Lower lobe of right lung (tissue), 2 donors: Measurements from ENCODE around the gene ZFYVE28. TPM values are rescaled to one million over a fixed set of nuclear protein-coding genes. Genes with fewer than 3 reads are reported as not detected.

Experiments
- ATAC-seq, 2 donors: fragments of 200-7000 bp; cut with Tn5 transposase; one replicate each; pipeline ENCODE4 v1.9.1; 2020 to 2022; ENCODE audit warnings: mild to moderate bottlenecking in 2 of 2, moderate library complexity in 2 of 2
- DNase-seq: peaks from one replicate; pipeline ENCODE4 v3.0.0-alpha.2; 2020
- H3K27ac ChIP-seq: fragments of 200-600 bp; one replicate; pipeline ENCODE4 v1.8.0; 2022
- H3K27me3 ChIP-seq: fragments of 200-600 bp; one replicate; pipeline ENCODE4 v1.8.0; 2022; ENCODE audit warnings: low read depth
- H3K36me3 ChIP-seq: fragments of 200-600 bp; one replicate; pipeline ENCODE4 v1.8.0; 2022; ENCODE audit warnings: mild to moderate bottlenecking
- H3K4me1 ChIP-seq: fragments of 200-600 bp; one replicate; pipeline ENCODE4 v1.8.0; 2022
- H3K4me3 ChIP-seq: fragments of 200-600 bp; one replicate; pipeline ENCODE4 v1.8.0; 2022; ENCODE audit warnings: mild to moderate bottlenecking
- H3K9me3 ChIP-seq: fragments of 200-600 bp; one replicate; pipeline ENCODE4 v1.8.0; 2022
- CTCF ChIP-seq: fragments of 200-600 bp; IDR thresholded peaks from one replicate; pipeline ENCODE4 v1.8.0; 2022; ENCODE audit warnings: antibody characterized with exemption, mild to moderate bottlenecking
- intact Hi-C: fragments of 100-400 bp; cut with DNase I; formaldehyde crosslinking; loops from one replicate; pipeline ENCODE4 v1.11.0; 2022
- total RNA-seq: library from RNA; stranded (reverse); fragmentation: NEBNext Ultra II Directional; extraction: Animal tissue kit (Norgen Biotek cat#: 25700); gene quantifications from one replicate; pipeline ENCODE4 v1.2.1, GENCODE V29; 2021
- donor health status: DM: no; HTN: yes; CAD: no; lungs with severe emphysema.

The ZFYVE28 gene
- total RNA-seq, 1 donor from 2014 or later, result 12.9 TPM

DNA sequence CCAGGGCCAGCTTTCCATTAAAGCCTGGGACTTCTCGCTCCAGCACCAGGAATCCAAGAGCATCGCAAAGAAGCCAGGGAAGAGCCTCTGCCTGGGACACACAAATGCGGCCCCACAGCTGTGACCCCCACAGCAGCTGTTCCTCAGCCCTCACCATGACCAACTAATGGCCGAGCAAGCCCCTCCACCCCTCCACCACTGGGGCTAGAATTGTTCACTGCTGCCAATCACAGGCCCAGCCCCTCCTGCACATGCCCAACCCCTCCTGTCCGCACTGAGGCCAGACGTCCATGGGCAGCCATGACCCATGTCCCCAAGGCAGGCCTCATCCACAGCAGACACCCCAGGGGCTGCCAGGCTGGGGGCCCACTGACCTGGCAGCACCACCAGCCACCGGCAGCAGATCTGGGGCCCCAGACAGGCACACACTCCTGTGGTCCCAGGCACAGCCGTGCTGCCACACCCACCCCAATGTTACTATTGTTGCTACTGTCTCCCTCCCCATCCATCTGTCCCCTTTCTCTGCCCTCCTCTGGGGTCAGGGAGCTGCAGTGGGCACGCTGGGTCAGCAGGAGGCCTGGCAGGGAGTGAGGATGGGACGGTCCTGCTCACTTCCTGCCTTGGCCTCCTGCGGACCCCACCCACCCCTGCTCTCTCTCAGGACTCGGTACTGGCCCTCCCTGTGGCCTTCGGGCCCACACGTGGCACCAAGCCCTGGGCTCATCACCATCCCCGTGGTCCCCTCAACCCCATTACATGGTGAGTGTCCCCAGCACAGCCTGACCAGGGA, 56.0 kb downstream of the ZFYVE28 start:
- Histone ChIP-seq H3K4me3 (no peak overlapping the region), H3K9me3 (no peaks in the 10 kb centered on the region), H3K27me3 (no peaks in the 10 kb centered on the region), H3K27ac (no peak overlapping the region), H3K4me1 (peaks cover 27% of the 10 kb centered on the region), H3K36me3 (no peaks in the 10 kb centered on the region)
- no peak for TF ChIP-seq CTCF
- DNase-seq (peak; percentile 34), ATAC-seq (no peak)
- intact Hi-C loops, result no loop called here

GRCh38 chr4:2361366-2362265, 56.8 kb downstream of the ZFYVE28 start:
- Histone ChIP-seq H3K4me1 (peaks cover 27% of the 10 kb centered on the region), H3K9me3 (no peaks in the 10 kb centered on the region), H3K27ac (no peak overlapping the region), H3K27me3 (no peaks in the 10 kb centered on the region), H3K36me3 (no peaks in the 10 kb centered on the region), H3K4me3 (no peak overlapping the region)
- DNase-seq (peak; percentile 39), ATAC-seq (no peak)
- no peak for TF ChIP-seq CTCF
- intact Hi-C loops, result no loop called here

- H3K4me3 ChIP-seq, result no peak overlapping the region
- H3K27ac ChIP-seq, result no peak overlapping the region
- ATAC-seq, result no peak
- no peaks in the 10 kb centered on the region for H3K9me3 ChIP-seq
- H3K4me1 ChIP-seq, result peaks cover 25% of the 10 kb centered on the region
- peak; percentile 12 for DNase-seq
- H3K36me3 ChIP-seq, result no peaks in the 10 kb centered on the region
- intact Hi-C loops, result no loop called here
- TF ChIP-seq CTCF, result no peak
- H3K27me3 ChIP-seq, result no peaks in the 10 kb centered on the region
These were observed 58.1 kb downstream of the ZFYVE28 start for GRCh38 chr4:2360396-2360730.

DNA sequence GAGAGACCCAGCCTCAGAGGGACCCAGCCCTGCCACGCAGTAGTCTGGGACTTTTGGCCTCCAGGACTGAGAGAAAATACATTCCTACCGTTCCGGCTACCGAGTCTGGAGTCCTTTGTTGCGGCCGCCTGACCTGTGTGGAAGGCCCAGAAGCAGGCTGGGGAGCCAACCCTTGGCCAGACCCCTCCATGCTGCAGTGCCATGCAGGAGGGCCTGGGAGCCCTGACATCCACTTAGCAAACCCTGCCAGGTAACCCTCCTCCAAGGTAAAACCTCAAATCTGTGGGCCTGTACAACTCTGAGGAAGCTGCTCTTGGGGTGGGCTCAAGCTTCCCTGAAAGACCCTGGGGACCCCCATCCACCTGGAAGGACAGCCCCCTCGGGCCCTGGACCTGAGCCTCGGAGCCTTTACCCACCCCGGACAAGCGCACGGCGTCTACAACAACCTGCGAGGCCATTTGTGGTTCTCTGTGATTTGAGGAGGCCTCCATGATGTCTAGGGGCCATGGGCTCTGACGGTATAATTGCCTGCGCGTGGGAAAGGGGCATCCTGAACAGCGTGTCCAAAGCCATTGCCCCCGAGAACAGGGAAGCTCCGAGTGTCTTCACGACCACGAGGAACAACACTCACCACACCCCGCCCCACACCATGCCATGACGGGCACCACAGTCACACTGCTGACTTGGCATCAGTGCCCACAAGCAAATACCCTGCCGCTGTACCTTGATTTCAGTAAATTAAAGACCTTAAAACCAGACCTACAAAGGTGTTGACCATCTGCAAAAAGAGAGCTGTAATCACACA, 58.7 kb downstream of the ZFYVE28 start:
- no peak overlapping the region for H3K4me3 ChIP-seq
- TF ChIP-seq CTCF, result no peak
- DNase-seq (peak; percentile 32), ATAC-seq (no peak)
- no peaks in the 10 kb centered on the region for H3K27me3 ChIP-seq
- no peak overlapping the region for H3K27ac ChIP-seq
- intact Hi-C loops, result no loop called here
- H3K4me1 ChIP-seq, result peaks cover 20% of the 10 kb centered on the region
- H3K36me3 ChIP-seq, result no peaks in the 10 kb centered on the region
- no peaks in the 10 kb centered on the region for H3K9me3 ChIP-seq
